Measurements from ENCODE around the gene CAPN5.

DNA sequence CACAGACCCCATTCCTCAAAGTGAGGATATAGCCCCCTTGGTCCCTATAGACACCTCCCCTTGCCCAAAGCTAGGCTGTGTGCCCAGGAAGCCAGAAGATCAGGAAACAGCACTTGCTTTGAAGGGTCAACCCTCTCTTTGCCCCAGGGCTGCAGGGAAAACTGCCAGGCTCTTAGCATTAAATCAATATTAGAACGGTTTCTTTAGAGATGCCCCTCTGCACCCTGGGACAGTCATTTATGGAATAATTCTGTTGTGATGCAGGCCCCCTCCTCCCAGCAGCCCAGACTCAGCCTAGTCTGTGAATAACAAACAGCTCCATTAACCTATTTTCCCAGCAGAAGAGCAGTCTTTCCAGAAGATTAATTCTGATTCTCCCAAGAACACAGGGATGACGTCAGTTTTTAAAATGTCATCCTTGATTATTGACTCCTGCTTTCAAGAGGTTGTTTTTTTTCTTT, 11.6 kb upstream of the CAPN5 start:
- TF ChIP-seq, protein P1, sequence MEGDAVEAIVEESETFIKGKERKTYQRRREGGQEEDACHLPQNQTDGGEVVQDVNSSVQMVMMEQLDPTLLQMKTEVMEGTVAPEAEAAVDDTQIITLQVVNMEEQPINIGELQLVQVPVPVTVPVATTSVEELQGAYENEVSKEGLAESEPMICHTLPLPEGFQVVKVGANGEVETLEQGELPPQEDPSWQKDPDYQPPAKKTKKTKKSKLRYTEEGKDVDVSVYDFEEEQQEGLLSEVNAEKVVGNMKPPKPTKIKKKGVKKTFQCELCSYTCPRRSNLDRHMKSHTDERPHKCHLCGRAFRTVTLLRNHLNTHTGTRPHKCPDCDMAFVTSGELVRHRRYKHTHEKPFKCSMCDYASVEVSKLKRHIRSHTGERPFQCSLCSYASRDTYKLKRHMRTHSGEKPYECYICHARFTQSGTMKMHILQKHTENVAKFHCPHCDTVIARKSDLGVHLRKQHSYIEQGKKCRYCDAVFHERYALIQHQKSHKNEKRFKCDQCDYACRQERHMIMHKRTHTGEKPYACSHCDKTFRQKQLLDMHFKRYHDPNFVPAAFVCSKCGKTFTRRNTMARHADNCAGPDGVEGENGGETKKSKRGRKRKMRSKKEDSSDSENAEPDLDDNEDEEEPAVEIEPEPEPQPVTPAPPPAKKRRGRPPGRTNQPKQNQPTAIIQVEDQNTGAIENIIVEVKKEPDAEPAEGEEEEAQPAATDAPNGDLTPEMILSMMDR (conservative IDR thresholded peaks at IDR 0.05 in 1 of 2, IDR thresholded peaks at IDR 0.05 in 1 of 2; ENCODE audit: low read depth in 1 of 2, low read length in 2 of 2) = no peak
- TF ChIP-seq EZH2 (IDR thresholded peaks at IDR 0.05; ENCODE audit: low read length, missing control alignments) = no peak

Measured in fibroblast of lung (primary cell).